ENCODE measurements around the gene ANKRD60. TPM values are rescaled to one million over a fixed set of nuclear protein-coding genes. Genes with fewer than 3 reads are reported as not detected.

ANKRD60 gene
- total and polyA plus RNA-seq, 2 donors, result not detected

DNA sequence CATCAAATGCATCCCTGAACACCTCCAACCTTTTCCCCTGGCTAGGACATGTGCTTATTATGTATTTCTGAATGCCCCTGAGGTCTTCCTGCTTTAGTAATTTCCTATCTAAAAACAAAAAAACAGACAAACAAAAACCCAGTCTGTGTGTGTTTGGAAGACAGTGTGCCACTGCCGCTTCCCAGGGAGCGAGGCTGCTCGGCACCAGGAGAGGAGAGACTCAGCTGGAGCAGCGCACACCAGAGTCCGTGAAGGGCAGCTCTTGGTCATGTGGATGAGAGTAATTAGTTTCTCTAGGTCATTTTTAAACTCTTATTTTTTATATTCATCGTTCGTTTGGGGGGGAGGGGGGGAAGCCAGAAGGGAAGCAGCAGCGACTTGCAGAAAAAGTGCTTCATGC lies 10.0 kb upstream of the ANKRD60 start:
- no peaks in the 10 kb centered on the region for H3K27me3 ChIP-seq (ENCODE audit: control insufficient read depth in 2 of 2, insufficient read depth in 1 of 2, low read length in 1 of 2)
- 91% methylated on average over 8 of the region's 8 CpGs for WGBS
- DNase-seq (ENCODE audit: low read depth in 6 of 9, low spot score in 9 of 9), result no peak
- peaks cover 0 to 3% of the 10 kb centered on the region in 2 donors for H3K4me1 ChIP-seq (ENCODE audit: control insufficient read depth in 2 of 2, insufficient read depth in 2 of 2, low read length in 2 of 2)
- no peak overlapping the region for H3K4me3 ChIP-seq (ENCODE audit: low read length in 2 of 2)
- no peaks in the 10 kb centered on the region for H3K9me3 ChIP-seq (ENCODE audit: control insufficient read depth in 2 of 2, insufficient read depth in 1 of 2, low read length in 1 of 2)
- peaks cover 10 to 11% of the 10 kb centered on the region in 2 donors for H3K36me3 ChIP-seq (ENCODE audit: control insufficient read depth in 2 of 2, insufficient read depth in 2 of 2, low read length in 1 of 2)
- no peak overlapping the region for H3K27ac ChIP-seq (ENCODE audit: low read depth in 1 of 2, low read length in 1 of 2)

DNA sequence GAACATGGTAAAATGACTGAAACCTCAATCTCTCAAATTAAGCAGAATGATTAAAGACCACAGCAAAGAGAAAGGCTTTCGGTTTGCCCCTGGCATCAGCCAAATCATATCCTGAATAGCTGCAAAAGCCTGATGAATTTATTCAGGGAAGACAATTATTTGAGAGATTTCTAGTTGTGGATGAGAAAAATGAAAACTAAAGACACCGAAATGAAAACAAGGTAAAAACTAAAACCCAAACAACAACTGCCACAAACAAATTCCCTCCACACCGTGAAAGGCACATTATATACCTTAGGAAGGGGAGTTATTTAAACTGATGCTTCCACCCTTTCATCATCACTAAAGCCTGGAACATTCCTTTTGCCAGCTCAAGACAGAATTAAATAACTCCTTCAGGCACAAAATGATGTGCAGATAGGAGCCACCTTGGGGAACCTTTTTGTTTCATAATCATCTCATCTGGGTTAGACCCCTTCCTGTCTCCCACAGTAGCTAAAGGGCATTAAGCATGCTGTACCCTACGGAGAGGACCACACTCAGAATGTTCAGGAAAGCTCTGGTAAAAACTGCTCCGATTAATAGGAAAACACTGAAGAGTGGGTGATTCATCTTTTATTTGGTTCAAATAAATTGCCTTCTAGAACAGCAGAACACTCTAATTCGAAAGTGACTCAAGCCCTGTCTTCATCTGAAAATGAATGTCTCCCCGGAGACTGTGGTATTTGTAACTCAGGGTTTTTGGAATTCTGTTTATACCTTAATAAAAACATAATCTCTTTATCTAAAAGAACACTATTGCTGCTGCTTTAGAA lies 9.1 kb upstream of the ANKRD60 start:
- WGBS, result 74% methylated on average over 7 of the region's 7 CpGs
- no peak overlapping the region for H3K27ac ChIP-seq (ENCODE audit: low read depth in 1 of 2, low read length in 1 of 2)
- H3K4me3 ChIP-seq (ENCODE audit: low read length in 2 of 2), result no peak overlapping the region

DNA sequence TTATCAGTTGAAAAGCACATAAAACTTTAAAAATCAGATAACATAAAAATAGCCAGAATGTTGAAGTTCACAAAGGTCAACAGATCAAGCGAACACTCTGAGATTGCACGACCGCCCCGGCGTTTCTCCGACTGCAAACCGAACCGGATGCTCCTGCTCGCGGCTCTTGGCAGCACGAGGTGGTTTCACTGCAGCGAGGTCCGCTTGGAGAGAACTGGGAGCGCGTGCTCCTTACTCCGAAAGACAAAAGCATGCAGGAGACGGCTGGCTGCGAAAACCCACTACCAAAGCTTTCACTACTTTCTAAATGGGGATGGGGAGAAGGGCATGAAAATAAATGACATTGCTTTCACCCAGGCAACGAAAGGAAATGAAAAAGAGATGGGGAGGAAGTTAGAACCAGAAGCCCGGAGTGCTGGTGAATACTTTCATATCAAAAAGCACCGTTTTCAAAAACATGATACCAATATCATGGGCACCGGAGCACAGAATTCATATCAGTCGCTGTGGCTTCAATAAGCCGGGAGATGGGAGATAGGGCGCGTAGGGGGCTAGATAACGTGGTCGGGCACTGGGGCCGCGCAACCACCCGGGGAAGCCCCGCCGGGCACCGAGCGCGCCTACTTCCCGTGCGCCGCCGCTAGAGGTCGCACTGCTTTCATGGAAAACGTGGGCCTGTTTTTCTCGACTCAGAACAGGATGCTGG lies 8.3 kb upstream of the ANKRD60 start:
- Histone ChIP-seq H3K27ac (ENCODE audit: low read depth in 1 of 2, low read length in 1 of 2) (no peak overlapping the region), H3K9me3 (ENCODE audit: control insufficient read depth in 2 of 2, insufficient read depth in 1 of 2, low read length in 1 of 2) (no peaks in the 10 kb centered on the region), H3K4me3 (ENCODE audit: low read length in 2 of 2) (peak overlapping the region; percentile 49 to 55), H3K4me1 (ENCODE audit: control insufficient read depth in 2 of 2, insufficient read depth in 2 of 2, low read length in 2 of 2) (peaks cover 0 to 3% of the 10 kb centered on the region in 2 donors), H3K27me3 (ENCODE audit: control insufficient read depth in 2 of 2, insufficient read depth in 1 of 2, low read length in 1 of 2) (no peaks in the 10 kb centered on the region), H3K36me3 (ENCODE audit: control insufficient read depth in 2 of 2, insufficient read depth in 2 of 2, low read length in 1 of 2) (peaks cover 0 to 3% of the 10 kb centered on the region in 2 donors)
- WGBS, result under 1% methylated on average over 43 of the region's 43 CpGs
- peak; percentile 56 to 84 (median 68) for DNase-seq (ENCODE audit: low read depth in 6 of 9, low spot score in 9 of 9)

More for the DNA sequence above, 9.1 kb upstream of the ANKRD60 start:
- Histone ChIP-seq H3K27me3 (ENCODE audit: control insufficient read depth in 2 of 2, insufficient read depth in 1 of 2, low read length in 1 of 2) (no peaks in the 10 kb centered on the region), H3K36me3 (ENCODE audit: control insufficient read depth in 2 of 2, insufficient read depth in 2 of 2, low read length in 1 of 2) (peaks cover 3 to 6% of the 10 kb centered on the region in 2 donors), H3K4me1 (ENCODE audit: control insufficient read depth in 2 of 2, insufficient read depth in 2 of 2, low read length in 2 of 2) (peaks cover 0 to 3% of the 10 kb centered on the region in 2 donors), H3K9me3 (ENCODE audit: control insufficient read depth in 2 of 2, insufficient read depth in 1 of 2, low read length in 1 of 2) (no peaks in the 10 kb centered on the region)
- no peak for DNase-seq (ENCODE audit: low read depth in 6 of 9, low spot score in 9 of 9)

DNA sequence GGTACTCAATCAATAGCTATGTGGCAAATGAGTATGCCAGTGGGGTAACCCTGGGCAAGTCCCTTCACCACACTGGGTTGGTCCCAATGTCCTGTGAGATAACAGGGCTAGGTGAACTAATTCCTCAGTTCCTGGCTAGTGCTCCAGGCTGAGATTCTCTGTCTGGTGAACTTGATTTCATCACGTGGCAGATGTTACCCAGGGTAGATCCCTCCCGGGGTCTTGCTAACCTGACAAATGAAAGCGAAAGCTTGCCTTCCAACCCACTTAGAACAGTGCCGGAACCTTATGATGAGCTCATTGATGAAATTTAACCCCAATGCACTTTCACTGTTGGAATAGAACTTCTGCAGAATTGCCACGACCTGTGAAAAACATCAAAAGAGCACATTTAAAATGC lies 6.6 kb upstream of the ANKRD60 start:
- peaks cover 0 to 3% of the 10 kb centered on the region in 2 donors for H3K4me1 ChIP-seq (ENCODE audit: control insufficient read depth in 2 of 2, insufficient read depth in 2 of 2, low read length in 2 of 2)
- H3K9me3 ChIP-seq (ENCODE audit: control insufficient read depth in 2 of 2, insufficient read depth in 1 of 2, low read length in 1 of 2), result no peaks in the 10 kb centered on the region
- no peaks in the 10 kb centered on the region for H3K36me3 ChIP-seq (ENCODE audit: control insufficient read depth in 2 of 2, insufficient read depth in 2 of 2, low read length in 1 of 2)
- H3K27ac ChIP-seq (ENCODE audit: low read depth in 1 of 2, low read length in 1 of 2), result no peak overlapping the region
- 94% methylated on average over 5 of the region's 5 CpGs for WGBS
- peaks cover 1 to 5% of the 10 kb centered on the region in 2 donors for H3K27me3 ChIP-seq (ENCODE audit: control insufficient read depth in 2 of 2, insufficient read depth in 1 of 2, low read length in 1 of 2)
- H3K4me3 ChIP-seq (ENCODE audit: low read length in 2 of 2), result no peak overlapping the region
- DNase-seq (ENCODE audit: low read depth in 6 of 9, low spot score in 9 of 9), result no peak

DNA sequence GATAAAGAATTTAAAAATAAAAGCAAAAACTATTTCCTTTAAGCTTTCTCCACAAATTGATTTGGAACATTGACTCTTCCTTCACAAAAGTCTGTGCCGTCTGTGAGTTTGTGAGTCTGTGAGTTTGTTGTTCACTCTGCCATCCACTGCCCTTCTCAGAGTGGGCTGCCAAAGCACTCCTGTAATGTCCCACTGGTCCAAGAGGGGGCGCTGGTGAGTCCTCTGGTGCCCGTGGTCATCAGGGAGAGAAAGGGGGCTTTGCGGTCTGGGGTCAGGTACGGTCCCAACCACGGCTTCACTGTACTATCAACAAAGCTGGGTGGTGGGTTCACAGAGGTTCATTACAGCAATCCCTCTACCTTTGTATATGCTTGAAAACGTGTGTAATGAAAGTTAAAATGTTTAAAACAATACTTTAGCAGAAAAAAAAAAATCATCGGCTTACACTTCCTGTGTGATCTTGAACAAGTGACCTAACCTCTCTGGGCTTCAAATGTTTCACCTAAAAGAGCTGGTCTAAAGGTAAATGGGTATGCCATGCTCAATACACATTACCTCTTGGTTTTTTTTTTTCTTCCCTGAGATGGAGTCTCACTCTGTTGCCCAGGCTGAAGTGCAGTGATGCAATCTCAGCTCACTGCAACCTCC lies 5.6 kb upstream of the ANKRD60 start:
- DNase-seq (ENCODE audit: low read depth in 6 of 9, low spot score in 9 of 9), result peak in 2 of 9 donors; percentile 15 to 25
- H3K4me1 ChIP-seq (ENCODE audit: control insufficient read depth in 2 of 2, insufficient read depth in 2 of 2, low read length in 2 of 2), result peaks cover 0 to 3% of the 10 kb centered on the region in 2 donors
- 70% methylated on average over 8 of the region's 8 CpGs for WGBS
- no peaks in the 10 kb centered on the region for H3K9me3 ChIP-seq (ENCODE audit: control insufficient read depth in 2 of 2, insufficient read depth in 1 of 2, low read length in 1 of 2)
- no peaks in the 10 kb centered on the region for H3K36me3 ChIP-seq (ENCODE audit: control insufficient read depth in 2 of 2, insufficient read depth in 2 of 2, low read length in 1 of 2)
- peaks cover 11 to 15% of the 10 kb centered on the region in 2 donors for H3K27me3 ChIP-seq (ENCODE audit: control insufficient read depth in 2 of 2, insufficient read depth in 1 of 2, low read length in 1 of 2)
- no peak overlapping the region for H3K4me3 ChIP-seq (ENCODE audit: low read length in 2 of 2)
- no peak overlapping the region for H3K27ac ChIP-seq (ENCODE audit: low read depth in 1 of 2, low read length in 1 of 2)

DNA sequence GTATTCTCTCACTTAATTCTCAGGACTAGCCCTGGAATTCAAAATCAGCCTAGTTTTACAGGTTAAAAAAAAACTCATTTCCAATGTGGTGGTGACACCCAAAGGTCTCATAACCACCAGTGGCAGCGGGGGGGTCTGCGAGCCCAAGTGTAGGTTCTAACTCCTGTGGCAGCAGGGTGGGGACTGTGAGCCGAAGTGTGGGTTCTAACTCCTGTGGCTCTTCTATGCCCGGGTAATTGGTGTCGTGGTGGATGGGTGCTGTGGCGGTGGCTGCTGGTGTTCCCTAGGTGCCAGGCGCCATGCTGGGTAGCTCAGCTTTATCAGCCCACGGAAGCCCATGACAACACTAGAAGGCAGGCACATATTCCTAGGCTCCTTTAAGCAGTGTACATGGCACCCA lies 4.9 kb upstream of the ANKRD60 start:
- no peaks in the 10 kb centered on the region for H3K9me3 ChIP-seq (ENCODE audit: control insufficient read depth in 2 of 2, insufficient read depth in 1 of 2, low read length in 1 of 2)
- peaks cover 17 to 20% of the 10 kb centered on the region in 2 donors for H3K27me3 ChIP-seq (ENCODE audit: control insufficient read depth in 2 of 2, insufficient read depth in 1 of 2, low read length in 1 of 2)
- WGBS, result over 99% methylated on average over 8 of the region's 8 CpGs
- H3K27ac ChIP-seq (ENCODE audit: low read depth in 1 of 2, low read length in 1 of 2), result no peak overlapping the region
- H3K36me3 ChIP-seq (ENCODE audit: control insufficient read depth in 2 of 2, insufficient read depth in 2 of 2, low read length in 1 of 2), result no peaks in the 10 kb centered on the region
- no peak overlapping the region for H3K4me3 ChIP-seq (ENCODE audit: low read length in 2 of 2)
- peaks cover 0 to 3% of the 10 kb centered on the region in 2 donors for H3K4me1 ChIP-seq (ENCODE audit: control insufficient read depth in 2 of 2, insufficient read depth in 2 of 2, low read length in 2 of 2)
- no peak for DNase-seq (ENCODE audit: low read depth in 6 of 9, low spot score in 9 of 9)

DNA sequence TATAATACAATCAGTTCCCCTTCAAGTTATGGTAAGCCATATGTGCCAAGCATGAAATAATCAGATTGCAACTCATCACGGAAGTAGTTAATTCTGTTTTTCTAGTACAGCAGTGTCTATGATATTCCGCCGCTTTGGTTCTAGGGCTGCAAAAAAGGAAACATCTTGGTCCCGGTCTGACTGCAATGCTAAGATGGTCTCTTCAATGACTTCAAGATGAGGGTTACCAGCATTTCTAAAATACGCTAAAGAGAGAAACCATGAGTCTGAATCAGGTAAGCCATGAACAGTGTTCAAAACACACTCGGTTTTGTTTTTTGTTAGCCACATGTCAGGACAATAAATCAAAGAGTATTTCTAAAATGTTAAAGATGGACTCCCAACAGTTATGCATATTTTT lies 3.2 kb upstream of the ANKRD60 start:
- Histone ChIP-seq H3K9me3 (ENCODE audit: control insufficient read depth in 2 of 2, insufficient read depth in 1 of 2, low read length in 1 of 2) (peaks cover 0 to 3% of the 10 kb centered on the region in 2 donors), H3K27me3 (ENCODE audit: control insufficient read depth in 2 of 2, insufficient read depth in 1 of 2, low read length in 1 of 2) (peaks cover 33 to 37% of the 10 kb centered on the region in 2 donors), H3K4me1 (ENCODE audit: control insufficient read depth in 2 of 2, insufficient read depth in 2 of 2, low read length in 2 of 2) (peaks cover 0 to 2% of the 10 kb centered on the region in 2 donors), H3K36me3 (ENCODE audit: control insufficient read depth in 2 of 2, insufficient read depth in 2 of 2, low read length in 1 of 2) (no peaks in the 10 kb centered on the region), H3K4me3 (ENCODE audit: low read length in 2 of 2) (no peak overlapping the region), H3K27ac (ENCODE audit: low read depth in 1 of 2, low read length in 1 of 2) (no peak overlapping the region)
- DNase-seq (ENCODE audit: low read depth in 6 of 9, low spot score in 9 of 9), result peak in 4 of 9 donors; percentile 11 to 71 (median 17)
- 92% methylated on average over 6 of the region's 6 CpGs for WGBS

DNA sequence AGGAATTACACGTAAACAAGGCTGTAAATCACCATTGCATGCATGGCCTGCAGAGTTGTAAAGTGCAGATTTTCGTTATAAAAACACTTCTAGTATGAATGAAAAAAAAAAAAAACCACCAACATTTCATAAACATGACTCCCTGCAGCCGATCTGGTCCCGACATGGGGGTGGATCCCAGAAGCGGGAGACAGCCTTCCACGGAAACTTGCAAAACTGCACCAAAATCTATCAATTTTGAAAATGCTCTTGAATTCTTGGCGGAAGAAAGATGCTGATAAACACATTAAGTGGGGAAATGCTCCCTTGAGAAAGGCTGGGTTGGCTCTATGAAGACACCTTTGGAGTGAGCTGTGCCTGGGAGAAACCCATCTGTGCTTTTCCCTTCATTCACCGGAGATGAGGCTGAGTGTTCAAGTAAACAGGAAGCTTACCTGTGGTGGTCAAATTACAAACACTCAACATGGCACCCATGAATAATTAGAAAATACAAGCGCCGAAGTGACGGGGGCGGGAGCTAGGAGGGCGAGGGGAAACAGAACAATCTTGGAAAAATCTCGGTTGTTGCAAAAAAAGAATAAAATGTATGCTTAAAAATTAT lies 845 bp upstream of the ANKRD60 start:
- H3K27me3 ChIP-seq (ENCODE audit: control insufficient read depth in 2 of 2, insufficient read depth in 1 of 2, low read length in 1 of 2), result peaks cover 41 to 55% of the 10 kb centered on the region in 2 donors
- H3K4me3 ChIP-seq (ENCODE audit: low read length in 2 of 2), result no peak overlapping the region
- H3K36me3 ChIP-seq (ENCODE audit: control insufficient read depth in 2 of 2, insufficient read depth in 2 of 2, low read length in 1 of 2), result no peaks in the 10 kb centered on the region
- no peaks in the 10 kb centered on the region for H3K4me1 ChIP-seq (ENCODE audit: control insufficient read depth in 2 of 2, insufficient read depth in 2 of 2, low read length in 2 of 2)
- 46% methylated on average over 14 of the region's 14 CpGs for WGBS
- DNase-seq (ENCODE audit: low read depth in 6 of 9, low spot score in 9 of 9), result no peak
- H3K27ac ChIP-seq (ENCODE audit: low read depth in 1 of 2, low read length in 1 of 2), result no peak overlapping the region
- peaks cover 0 to 3% of the 10 kb centered on the region in 2 donors for H3K9me3 ChIP-seq (ENCODE audit: control insufficient read depth in 2 of 2, insufficient read depth in 1 of 2, low read length in 1 of 2)
